OCI-LY1 (cell line): ENCODE data around the gene ATR.

Experiments
- H2AFZ ChIP-seq: fragments of 200-600 bp; sonication (generic), shearing (Covaris generic); 2 replicates; pipeline ENCODE4 v1.6.0; 2014; ENCODE audit warnings: antibody characterized with exemption, mild to moderate bottlenecking, low read length
- H3F3A ChIP-seq: fragments of 200-600 bp; sonication (generic), shearing (Covaris generic); 2 replicates; pipeline ENCODE4 v1.6.0; 2014; ENCODE audit warnings: mild to moderate bottlenecking, antibody characterized with exemption, low read length, moderate library complexity; ENCODE audit not compliant: insufficient read depth
- H3K27ac ChIP-seq: fragments of 200-600 bp; sonication (generic); 2 replicates; pipeline ENCODE4 v1.5.1; 2014; ENCODE audit warnings: low read length, mixed run types, mild to moderate bottlenecking, low read depth; ENCODE audit not compliant: poor library complexity, severe bottlenecking
- H3K27me3 ChIP-seq: fragments of 200-600 bp; sonication (generic); 2 replicates; pipeline ENCODE4 v1.6.0; 2014; ENCODE audit warnings: antibody characterized with exemption, mild to moderate bottlenecking, low read length, moderate library complexity; ENCODE audit not compliant: insufficient read depth
- H3K36me3 ChIP-seq: fragments of 200-600 bp; sonication (generic); 2 replicates; pipeline ENCODE4 v1.6.1; 2014; ENCODE audit warnings: mild to moderate bottlenecking, antibody characterized with exemption, low read length, moderate library complexity, mixed read lengths; ENCODE audit not compliant: insufficient read depth
- H3K4me1 ChIP-seq: fragments of 200-600 bp; sonication (generic); 2 replicates; pipeline ENCODE4 v1.5.1; 2014; ENCODE audit warnings: mild to moderate bottlenecking, low read length, moderate library complexity; ENCODE audit not compliant: insufficient read depth, severe bottlenecking
- H3K4me2 ChIP-seq: fragments of 200-600 bp; sonication (generic), shearing (Covaris generic); 2 replicates; pipeline ENCODE4 v1.6.1; 2014; ENCODE audit warnings: low read length
- H3K4me3 ChIP-seq: fragments of 200-600 bp; sonication (generic); 2 replicates; pipeline ENCODE4 v1.5.1; 2014; ENCODE audit warnings: low read length, low read depth, mild to moderate bottlenecking, mixed read lengths; ENCODE audit not compliant: poor library complexity, severe bottlenecking
- H3K79me2 ChIP-seq: fragments of 200-600 bp; shearing (Covaris generic); 2 replicates; pipeline ENCODE4 v1.6.1; 2016; ENCODE audit warnings: mixed run types, low read length, mixed read lengths; ENCODE audit not compliant: insufficient read depth
- H3K9ac ChIP-seq: fragments of 200-600 bp; sonication (generic), shearing (Covaris generic); 2 replicates; pipeline ENCODE4 v1.6.1; 2014; ENCODE audit warnings: mild to moderate bottlenecking, low read length, mixed read lengths
- H3K9me2 ChIP-seq: fragments of 200-600 bp; sonication (generic), shearing (Covaris generic); 2 replicates; pipeline ENCODE4 v1.6.1; 2014; ENCODE audit warnings: low read depth, mild to moderate bottlenecking, low read length, mixed read lengths
- H3K9me3 ChIP-seq: fragments of 200-600 bp; shearing (Covaris generic); 2 replicates; pipeline ENCODE4 v1.6.1; 2014; ENCODE audit warnings: low read length, mixed read lengths
- H4K20me1 ChIP-seq: fragments of 200-600 bp; sonication (generic), shearing (Covaris generic); 2 replicates; pipeline ENCODE4 v1.6.0; 2016; ENCODE audit warnings: mild to moderate bottlenecking, low read length; ENCODE audit not compliant: insufficient read depth
- CTCF ChIP-seq: fragments of 200-600 bp; sonication (generic), shearing (Covaris generic); IDR thresholded peaks from 2 replicates; pipeline ENCODE4 v1.5.1; 2017; ENCODE audit warnings: mild to moderate bottlenecking, antibody characterized with exemption, low read length, moderate library complexity, mixed read lengths
- EZH2 ChIP-seq: fragments of 200-600 bp; sonication (generic), shearing (Covaris generic); IDR thresholded peaks from 2 replicates; pipeline ENCODE4 v1.8.0; 2017; ENCODE audit warnings: borderline replicate concordance, mixed run types, mild to moderate bottlenecking, antibody characterized with exemption, low read length, moderate library complexity, mixed read lengths

Gene ATR

GRCh38 chr3:142429582-142429981 lies 149.0 kb downstream of the ATR start:
- Histone ChIP-seq H4K20me1 (no peaks in the 10 kb centered on the region), H3F3A (no peaks in the 10 kb centered on the region), H3K4me3 (no peak overlapping the region), H3K9ac (no peak overlapping the region), H3K4me1 (no peaks in the 10 kb centered on the region), H3K9me2 (no peaks in the 10 kb centered on the region; the same call in 1 of the 2 replicates), H3K27ac (no peak overlapping the region), H3K9me3 (no peaks in the 10 kb centered on the region), H2AFZ (no peak overlapping the region), H3K27me3 (no peaks in the 10 kb centered on the region), H3K36me3 (peaks cover 60% of the 10 kb centered on the region), H3K79me2 (peaks cover 18% of the 10 kb centered on the region), H3K4me2 (no peak overlapping the region)
- TF ChIP-seq CTCF = no peak
- TF ChIP-seq EZH2 = no peak

- H2AFZ ChIP-seq = no peak overlapping the region
- H4K20me1 ChIP-seq = no peaks in the 10 kb centered on the region
- H3K4me1 ChIP-seq = no peaks in the 10 kb centered on the region
- H3K27ac ChIP-seq = no peak overlapping the region
- H3K4me2 ChIP-seq = no peak overlapping the region
- no peaks in the 10 kb centered on the region for H3K9me2 ChIP-seq
- no peaks in the 10 kb centered on the region for H3K9me3 ChIP-seq
- TF ChIP-seq CTCF = no peak
- TF ChIP-seq EZH2 = no peak
- H3K4me3 ChIP-seq = no peak overlapping the region
- H3F3A ChIP-seq = no peaks in the 10 kb centered on the region
- H3K36me3 ChIP-seq = peaks cover 56% of the 10 kb centered on the region
- no peak overlapping the region for H3K9ac ChIP-seq
- H3K79me2 ChIP-seq = no peaks in the 10 kb centered on the region
- H3K27me3 ChIP-seq = no peaks in the 10 kb centered on the region
These were observed 153.8 kb downstream of the ATR start for GRCh38 chr3:142424754-142425153.

GRCh38 chr3:142418926-142419592 lies 159.5 kb downstream of the ATR start:
- no peak overlapping the region for H3K4me2 ChIP-seq
- H3K9ac ChIP-seq = no peak overlapping the region
- no peak overlapping the region for H3K4me3 ChIP-seq
- H3K4me1 ChIP-seq = no peaks in the 10 kb centered on the region
- H3K9me2 ChIP-seq = no peaks in the 10 kb centered on the region
- H3F3A ChIP-seq = no peaks in the 10 kb centered on the region
- H2AFZ ChIP-seq = no peak overlapping the region
- H4K20me1 ChIP-seq = no peaks in the 10 kb centered on the region
- no peaks in the 10 kb centered on the region for H3K9me3 ChIP-seq
- no peaks in the 10 kb centered on the region for H3K27me3 ChIP-seq
- no peak for TF ChIP-seq EZH2
- TF ChIP-seq CTCF = no peak
- H3K79me2 ChIP-seq = no peaks in the 10 kb centered on the region
- H3K36me3 ChIP-seq = peaks cover 75% of the 10 kb centered on the region
- no peak overlapping the region for H3K27ac ChIP-seq
